ENCODE data around the gene SLC22A3.

SLC22A3 gene

GRCh38 chr6:160356074-160356744 is 8.0 kb downstream of the SLC22A3 start:
- no peak for TF ChIP-seq CTCF (IDR thresholded peaks at IDR 0.05)

- TF ChIP-seq CTCF (IDR thresholded peaks at IDR 0.05), result no peak
Observed at GRCh38 chr6:160357088-160357487, 8.9 kb downstream of the SLC22A3 start.

GRCh38 chr6:160358225-160359119 is 10.3 kb downstream of the SLC22A3 start:
- no peak for TF ChIP-seq CTCF (IDR thresholded peaks at IDR 0.05)

- TF ChIP-seq CTCF (IDR thresholded peaks at IDR 0.05), result no peak
Observed at GRCh38 chr6:160360955-160361354, 12.8 kb downstream of the SLC22A3 start.

- no peak for TF ChIP-seq CTCF (IDR thresholded peaks at IDR 0.05)
Observed at GRCh38 chr6:160362556-160362955, 14.4 kb downstream of the SLC22A3 start.

GRCh38 chr6:160363016-160363996 is 15.1 kb downstream of the SLC22A3 start:
- TF ChIP-seq CTCF (IDR thresholded peaks at IDR 0.05), result no peak

- TF ChIP-seq CTCF (IDR thresholded peaks at IDR 0.05), result no peak
Observed at GRCh38 chr6:160365117-160365516, 16.9 kb downstream of the SLC22A3 start.
